PC-3 (cell line): ENCODE measurements around the gene ENDOV. TPM values are rescaled to one million over a fixed set of nuclear protein-coding genes. Genes with fewer than 3 reads are reported as not detected.

Experiments used
- ATAC-seq: fragments of 200-7000 bp; cut with Tn5 transposase; 2 replicates; pipeline ENCODE4 v1.9.1; 2020; ENCODE audit warnings: mild to moderate bottlenecking, moderate library complexity
- BruUV-seq: library from RNA; stranded (reverse); fragments of 400-500 nt; replicated peaks from 2 replicates; lab custom pipeline; 2021; lab: Mats Ljungman, UMichigan
- CTCF ChIA-PET: fragments of 300-600 bp; sonication (Branson Sonifier 250); formaldehyde crosslinking; loops from one replicate; lab custom pipeline; 2022; ENCODE audit warnings: antibody characterized with exemption; lab: Charles Lee
- POLR2A ChIA-PET: fragments of 300-600 bp; sonication (Branson Sonifier 250); formaldehyde crosslinking; loops from one replicate; lab custom pipeline; 2022; ENCODE audit warnings: antibody characterized with exemption; ENCODE audit not compliant: unreplicated experiment; lab: Charles Lee
- DNase-seq: peaks from one replicate; pipeline ENCODE4 v3.0.0-alpha.2; 2015
- H2AFZ ChIP-seq: fragments of 300-600 bp; sonication (generic); 2 replicates; pipeline ENCODE4 v1.6.0; 2016; ENCODE audit warnings: antibody characterized with exemption, low read length
- H3F3A ChIP-seq: fragments of 300-600 bp; sonication (generic); one replicate; pipeline ENCODE4 v1.6.0; 2017; ENCODE audit warnings: antibody characterized with exemption, low read length, control low read depth, mild to moderate bottlenecking; ENCODE audit not compliant: unreplicated experiment
- H3K27ac ChIP-seq: fragments of 300-600 bp; sonication (generic); 2 replicates; pipeline ENCODE4 v1.5.1; 2016; ENCODE audit warnings: mild to moderate bottlenecking, low read length
- H3K27me3 ChIP-seq: fragments of 300-600 bp; sonication (generic); 2 replicates; pipeline ENCODE4 v1.6.1; 2016; ENCODE audit warnings: low read length, mixed read lengths
- H3K36me3 ChIP-seq: fragments of 300-600 bp; sonication (generic); 2 replicates; pipeline ENCODE4 v1.6.1; 2016; ENCODE audit warnings: low read depth, mixed run types, low read length, mixed read lengths
- H3K4me1 ChIP-seq: fragments of 300-600 bp; sonication (generic); 2 replicates; pipeline ENCODE4 v1.5.1; 2016; ENCODE audit warnings: low read length; ENCODE audit not compliant: insufficient read depth
- H3K4me2 ChIP-seq: fragments of 300-600 bp; sonication (generic); 2 replicates; pipeline ENCODE4 v1.6.0; 2016; ENCODE audit warnings: low read length
- H3K4me3 ChIP-seq: fragments of 300-600 bp; sonication (generic); 2 replicates; pipeline ENCODE4 v1.5.1; 2016; ENCODE audit warnings: mild to moderate bottlenecking, low read length, mixed read lengths
- H3K79me2 ChIP-seq: fragments of 300-600 bp; sonication (generic); 2 replicates; pipeline ENCODE4 v1.6.1; 2017; ENCODE audit warnings: low read length, mixed read lengths
- H3K9ac ChIP-seq: fragments of 300-600 bp; sonication (generic); 2 replicates; pipeline ENCODE4 v1.6.0; 2016; ENCODE audit warnings: mild to moderate bottlenecking, low read length
- H3K9me2 ChIP-seq: fragments of 300-600 bp; sonication (generic); replicated peaks from 2 replicates; pipeline ENCODE4 v1.6.1; 2016; ENCODE audit warnings: mixed run types, low read length, mixed read lengths
- H3K9me3 ChIP-seq: fragments of 300-600 bp; sonication (generic); 2 replicates; pipeline ENCODE4 v1.6.1; 2016; ENCODE audit warnings: low read length, mixed read lengths
- H4K20me1 ChIP-seq: fragments of 300-600 bp; sonication (generic); 2 replicates; pipeline ENCODE4 v1.6.1; 2016; ENCODE audit warnings: low read length, mixed read lengths
- CTCF ChIP-seq: fragments of 300-600 bp; sonication (generic); conservative IDR thresholded peaks from 2 replicates; pipeline ENCODE4 v1.5.1; 2017; ENCODE audit warnings: antibody characterized with exemption, low read depth, mild to moderate bottlenecking, low read length
- EZH2 ChIP-seq: fragments of 300-600 bp; sonication (generic); IDR thresholded peaks from one replicate; pipeline ENCODE4 v1.6.1; 2017; ENCODE audit warnings: antibody characterized with exemption, mild to moderate bottlenecking, low read length; ENCODE audit not compliant: unreplicated experiment
- EZH2phosphoT487 ChIP-seq: fragments of 300-600 bp; sonication (generic); IDR thresholded peaks from 2 replicates; pipeline ENCODE4 v1.6.1; 2018; ENCODE audit warnings: mild to moderate bottlenecking, antibody characterized with exemption, low read length, borderline replicate concordance
- intact Hi-C: fragments of 100-400 bp; cut with micrococcal nuclease; formaldehyde crosslinking; loops from 2 replicates; pipeline ENCODE4 v1.9.0; 2023
- total RNA-seq: library from RNA; depleted of rRNA; stranded (reverse); fragments of >200 nt; gene quantifications from 2 replicates; pipeline ENCODE4 v1.2.3, GENCODE V29; 2014

Gene ENDOV
- total RNA-seq, 1 experiment from 2014 or later = 57.9 TPM

DNA sequence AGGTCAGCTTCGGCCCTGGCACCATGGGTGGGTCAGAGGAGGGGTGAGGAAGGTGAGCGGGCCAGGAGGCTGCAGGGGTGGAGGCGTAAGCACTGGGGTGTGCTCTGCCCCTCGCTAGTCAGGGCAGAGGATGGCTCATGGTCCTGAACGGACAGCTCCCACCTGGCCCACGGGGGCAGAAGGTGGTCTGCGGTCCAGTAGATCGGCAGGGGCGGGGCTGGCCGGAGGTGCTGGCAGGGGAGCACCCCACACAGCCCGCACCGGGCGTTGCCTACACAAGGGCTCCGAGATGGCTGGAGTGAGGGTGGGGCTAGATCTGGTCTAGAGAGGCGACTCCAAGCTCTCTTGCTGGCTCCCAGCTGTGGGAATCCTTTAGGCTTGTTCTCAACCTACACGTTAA, 53.3 kb downstream of the ENDOV start:
- no peak overlapping the region for H3K4me2 ChIP-seq
- no peaks in the 10 kb centered on the region for H3K36me3 ChIP-seq
- H3K9me3 ChIP-seq = no peaks in the 10 kb centered on the region
- no peaks in the 10 kb centered on the region for H3F3A ChIP-seq
- no peaks in the 10 kb centered on the region for H3K4me1 ChIP-seq
- H4K20me1 ChIP-seq = no peaks in the 10 kb centered on the region
- no peaks in the 10 kb centered on the region for H3K9me2 ChIP-seq
- ChIA-PET POLR2A (no interaction called here), CTCF (no interaction called here)
- TF ChIP-seq EZH2phosphoT487 (no peak), CTCF (no peak), EZH2 (no peak)
- no peak; the same call in 1 of the 2 replicates for ATAC-seq
- H3K79me2 ChIP-seq = no peaks in the 10 kb centered on the region
- H3K27me3 ChIP-seq = peaks cover 41% of the 10 kb centered on the region
- intact Hi-C loops = no loop called here
- no TSS peak for BruUV-seq
- no peak overlapping the region for H2AFZ ChIP-seq
- H3K27ac ChIP-seq = no peak overlapping the region
- no peak for DNase-seq
- no peak overlapping the region for H3K4me3 ChIP-seq
- no peak overlapping the region for H3K9ac ChIP-seq

- Histone ChIP-seq H3K4me2 (no peak overlapping the region), H3K4me3 (no peak overlapping the region), H2AFZ (no peak overlapping the region), H3K4me1 (no peaks in the 10 kb centered on the region), H4K20me1 (no peaks in the 10 kb centered on the region), H3K9me3 (no peaks in the 10 kb centered on the region), H3F3A (no peaks in the 10 kb centered on the region), H3K9me2 (no peaks in the 10 kb centered on the region), H3K9ac (no peak overlapping the region), H3K27ac (no peak overlapping the region), H3K27me3 (peaks cover 41% of the 10 kb centered on the region), H3K79me2 (no peaks in the 10 kb centered on the region), H3K36me3 (no peaks in the 10 kb centered on the region)
- no peak for TF ChIP-seq EZH2
- no peak for TF ChIP-seq CTCF
- TF ChIP-seq EZH2phosphoT487 = no peak
- intact Hi-C loops = no loop called here
- DNase-seq = no peak
- ATAC-seq = no peak
- no TSS peak for BruUV-seq
- ChIA-PET CTCF (no interaction called here), POLR2A (interaction anchor here (0.6 kb wide), 1 partner anchor 67 kb away, joined by 24 read pairs; no protein-coding TSS in a partner anchor)
Observed at GRCh38 chr17:80468781-80469493, 54.0 kb downstream of the ENDOV start.

- H3K79me2 ChIP-seq = no peaks in the 10 kb centered on the region
- H3K27me3 ChIP-seq = peaks cover 35% of the 10 kb centered on the region
- no peaks in the 10 kb centered on the region for H4K20me1 ChIP-seq
- no peak overlapping the region for H3K9ac ChIP-seq
- ATAC-seq = no peak
- H3K36me3 ChIP-seq = no peaks in the 10 kb centered on the region
- no peaks in the 10 kb centered on the region for H3F3A ChIP-seq
- ChIA-PET CTCF (no interaction called here), POLR2A (interaction anchor here (0.6 kb wide), 1 partner anchor 67 kb away, joined by 24 read pairs; no protein-coding TSS in a partner anchor)
- no peak overlapping the region for H3K4me2 ChIP-seq
- H3K4me3 ChIP-seq = no peak overlapping the region
- no peaks in the 10 kb centered on the region for H3K9me3 ChIP-seq
- intact Hi-C loops = no loop called here
- no peak overlapping the region for H3K27ac ChIP-seq
- no peak overlapping the region for H2AFZ ChIP-seq
- peaks cover 6% of the 10 kb centered on the region for H3K4me1 ChIP-seq
- TF ChIP-seq EZH2phosphoT487 (no peak), CTCF (no peak), EZH2 (no peak)
- H3K9me2 ChIP-seq = no peaks in the 10 kb centered on the region
- BruUV-seq = no TSS peak
- DNase-seq = no peak
Observed at GRCh38 chr17:80469667-80470066, 54.7 kb downstream of the ENDOV start.
